ENCODE data around the gene DZIP3. TPM values are rescaled to one million over a fixed set of nuclear protein-coding genes. Genes with fewer than 3 reads are reported as not detected.

DZIP3 gene
- total RNA-seq, 1 experiment from 2014 or later: 17.8 TPM

Other genes with a start within 250 kb of the DZIP3 start
- gene MYH15, start 79.1 kb upstream of the DZIP3 start, total RNA-seq (2014; rRNA removed; shearing (Covaris generic)): under 0.01 TPM in 1 of 2 replicates, not detected in the other
- gene CIP2A, start 284 bp upstream of the DZIP3 start, total RNA-seq (2014; rRNA removed; shearing (Covaris generic)): 30.2 and 34.3 TPM in 2 replicates
- not detected in 2 replicates for gene RETNLB, start 167.7 kb downstream of the DZIP3 start, total RNA-seq (2014; rRNA removed; shearing (Covaris generic))
- not detected in 2 replicates for gene TRAT1, start 233.1 kb downstream of the DZIP3 start, total RNA-seq (2014; rRNA removed; shearing (Covaris generic))